Activated T-helper 1 cell treated with anti-CD3 and anti-CD28 coated beads, Interleukin-12 subunit alpha, Interleukin-12 subunit beta, Interleukin-2, Interleukin-4 antibody, amounts not matched to agents 30 ng/mL and 10 ng/mL and 1 ng/mL, durations not matched to agents 14 hours and 24 hours and 36 hours (primary cell): ENCODE data around the gene EPG5. TPM values are rescaled to one million over a fixed set of nuclear protein-coding genes. Genes with fewer than 3 reads are reported as not detected.
"Not testable (repeated sequence)": the region's sequence is repeated elsewhere in the genome, so short reads cannot be mapped to it uniquely, and the experiment has no call there.

Source experiments
- DNase-seq: peaks from one replicate; pipeline ENCODE4 v3.0.0; 2021; ENCODE audit warnings: low spot score
- H3K27ac Mint-ChIP-seq: one replicate; pipeline ENCODE4 v1.8.0; 2021; ENCODE audit warnings: mild to moderate bottlenecking, mixed read lengths
- H3K27me3 Mint-ChIP-seq: one replicate; pipeline ENCODE4 v1.8.0; 2022; ENCODE audit warnings: mild to moderate bottlenecking, moderate library complexity, mixed read lengths; ENCODE audit not compliant: insufficient read depth
- H3K36me3 Mint-ChIP-seq: one replicate; pipeline ENCODE4 v1.8.0; 2021; ENCODE audit warnings: low read depth, mixed read lengths
- H3K4me1 Mint-ChIP-seq: one replicate; pipeline ENCODE4 v1.8.0; 2021; ENCODE audit warnings: low read depth, mixed read lengths
- H3K4me3 Mint-ChIP-seq: one replicate; pipeline ENCODE4 v1.8.0; 2021; ENCODE audit warnings: mild to moderate bottlenecking, moderate library complexity, mixed read lengths
- H3K9me3 Mint-ChIP-seq: one replicate; pipeline ENCODE4 v1.8.0; 2021; ENCODE audit warnings: mixed read lengths
- intact Hi-C: fragments of 100-400 bp; cut with micrococcal nuclease; formaldehyde crosslinking; loops from one replicate; pipeline ENCODE4 v1.15.1; 2024
- total RNA-seq: library from RNA; stranded (reverse); gene quantifications from 2 replicates; pipeline ENCODE4 v1.2.3, GENCODE V29; 2022

The EPG5 gene
- total RNA-seq, 1 donor from 2014 or later, result 14.6 TPM

GRCh38 chr18:45850021-45850420, 117.1 kb downstream of the EPG5 start:
- intact Hi-C loops, result no loop called here
- Mint-ChIP-seq H3K27ac (no peak overlapping the region), H3K4me1 (no peaks in the 10 kb centered on the region), H3K4me3 (no peak overlapping the region), H3K36me3 (peaks cover 18% of the 10 kb centered on the region), H3K27me3 (no peaks in the 10 kb centered on the region), H3K9me3 (no peaks in the 10 kb centered on the region)
- DNase-seq, result no peak

GRCh38 chr18:45849529-45849928, 117.6 kb downstream of the EPG5 start:
- Mint-ChIP-seq H3K27ac (no peak overlapping the region), H3K4me3 (no peak overlapping the region), H3K4me1 (no peaks in the 10 kb centered on the region), H3K36me3 (peaks cover 17% of the 10 kb centered on the region), H3K27me3 (no peaks in the 10 kb centered on the region), H3K9me3 (no peaks in the 10 kb centered on the region)
- intact Hi-C loops, result no loop called here
- DNase-seq, result no peak

DNA sequence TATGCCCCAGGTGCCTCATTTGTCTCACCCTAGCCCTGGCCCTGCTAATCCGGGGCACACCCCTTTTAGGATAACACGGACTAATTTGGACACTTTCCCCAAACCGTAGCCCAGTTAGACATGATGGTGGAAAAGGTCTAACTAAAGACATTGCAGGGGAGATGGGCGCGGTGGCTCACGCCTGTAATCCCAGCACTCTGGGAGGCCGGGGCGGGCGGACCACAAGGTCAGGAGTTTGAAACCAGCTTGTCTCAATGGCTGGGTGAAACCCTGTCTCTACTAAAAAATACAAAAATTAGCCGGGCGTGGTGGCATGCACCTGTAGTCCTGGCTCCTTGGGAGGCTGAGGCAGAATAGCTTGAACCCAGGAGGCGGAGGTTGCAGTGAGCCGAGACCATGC, 118.5 kb downstream of the EPG5 start:
- intact Hi-C loops, H3K4me3 Mint-ChIP-seq, DNase-seq, H3K9me3 Mint-ChIP-seq, H3K4me1 Mint-ChIP-seq, H3K27me3 Mint-ChIP-seq, H3K27ac Mint-ChIP-seq: not testable (repeated sequence)
- peaks cover 17% of the 10 kb centered on the region for H3K36me3 Mint-ChIP-seq

DNA sequence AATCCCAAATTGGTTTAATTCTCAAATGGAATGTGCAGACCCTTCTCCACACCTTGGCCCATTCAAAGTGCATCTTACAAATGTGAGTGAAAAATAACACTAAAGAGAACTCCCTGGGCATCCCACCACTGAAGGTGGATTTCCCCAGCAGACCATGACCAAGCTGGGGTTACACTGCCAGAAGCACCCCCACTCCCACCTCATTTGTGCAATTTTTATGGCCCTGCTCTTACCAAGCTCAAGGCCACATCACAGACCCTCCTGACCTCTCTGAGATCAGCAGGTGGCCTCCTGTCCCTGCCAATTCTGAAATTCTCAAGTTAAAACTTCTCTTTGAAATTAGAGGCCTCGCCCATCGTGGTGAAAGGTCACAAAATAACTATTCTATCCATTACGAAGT, 120.0 kb downstream of the EPG5 start:
- H3K4me1 Mint-ChIP-seq, result no peaks in the 10 kb centered on the region
- no peaks in the 10 kb centered on the region for H3K27me3 Mint-ChIP-seq
- peaks cover 7% of the 10 kb centered on the region for H3K36me3 Mint-ChIP-seq
- no peaks in the 10 kb centered on the region for H3K9me3 Mint-ChIP-seq
- no peak for DNase-seq
- intact Hi-C loops, result no loop called here
- no peak overlapping the region for H3K4me3 Mint-ChIP-seq
- no peak overlapping the region for H3K27ac Mint-ChIP-seq

- H3K4me1 Mint-ChIP-seq, result no peaks in the 10 kb centered on the region
- peaks cover 5% of the 10 kb centered on the region for H3K27me3 Mint-ChIP-seq
- no peak overlapping the region for H3K4me3 Mint-ChIP-seq
- no peak for DNase-seq
- no peaks in the 10 kb centered on the region for H3K9me3 Mint-ChIP-seq
- no peaks in the 10 kb centered on the region for H3K36me3 Mint-ChIP-seq
- intact Hi-C loops, result no loop called here
- H3K27ac Mint-ChIP-seq, result no peak overlapping the region
Measured at GRCh38 chr18:45845410-45845809, 121.7 kb downstream of the EPG5 start.

DNA sequence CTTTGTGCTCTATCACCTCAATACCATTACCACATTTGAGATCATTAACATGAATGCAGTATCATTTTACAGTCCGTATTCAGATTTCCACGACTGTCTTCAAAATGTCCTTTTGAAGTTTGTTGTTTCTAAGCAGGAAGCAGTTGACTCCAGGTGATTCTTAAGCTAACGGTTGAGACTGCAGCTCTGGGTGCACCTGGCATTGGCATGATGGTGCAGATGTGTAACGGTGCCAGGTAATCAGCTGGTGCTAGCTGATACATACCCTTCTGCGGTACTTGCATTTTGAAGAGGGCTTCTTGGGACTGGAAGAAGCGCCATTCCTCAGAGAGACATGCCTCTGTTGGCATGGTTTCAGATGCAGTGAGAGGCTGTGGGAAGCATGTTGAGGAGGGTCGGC, 122.2 kb downstream of the EPG5 start:
- H3K36me3 Mint-ChIP-seq, result no peaks in the 10 kb centered on the region
- no peak overlapping the region for H3K27ac Mint-ChIP-seq

DNA sequence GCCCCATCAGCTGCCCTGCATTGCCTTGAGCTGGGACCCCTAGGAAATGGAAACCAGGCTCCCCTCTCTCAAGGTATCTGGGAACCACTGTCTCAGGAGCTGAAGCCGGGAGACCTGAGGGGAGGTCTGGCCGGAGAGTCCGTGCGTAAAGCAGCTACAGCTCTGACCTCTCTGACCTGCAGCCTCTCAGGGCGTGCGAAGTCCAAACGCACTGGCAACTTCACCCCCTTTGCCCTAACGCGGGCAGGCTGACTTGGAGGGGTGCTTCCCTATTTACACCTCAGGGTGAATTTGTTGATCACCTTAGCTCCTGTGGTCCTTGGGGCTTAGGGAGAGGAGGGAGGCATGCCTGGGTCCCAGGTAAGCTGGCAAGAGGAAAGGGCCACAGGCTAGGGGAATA, 124.1 kb downstream of the EPG5 start:
- DNase-seq, result no peak

More for the DNA sequence above, 122.2 kb downstream of the EPG5 start:
- Mint-ChIP-seq H3K9me3 (no peaks in the 10 kb centered on the region), H3K27me3 (peaks cover 5% of the 10 kb centered on the region), H3K4me3 (no peak overlapping the region), H3K4me1 (no peaks in the 10 kb centered on the region)
- intact Hi-C loops, result no loop called here
- no peak for DNase-seq

DNA sequence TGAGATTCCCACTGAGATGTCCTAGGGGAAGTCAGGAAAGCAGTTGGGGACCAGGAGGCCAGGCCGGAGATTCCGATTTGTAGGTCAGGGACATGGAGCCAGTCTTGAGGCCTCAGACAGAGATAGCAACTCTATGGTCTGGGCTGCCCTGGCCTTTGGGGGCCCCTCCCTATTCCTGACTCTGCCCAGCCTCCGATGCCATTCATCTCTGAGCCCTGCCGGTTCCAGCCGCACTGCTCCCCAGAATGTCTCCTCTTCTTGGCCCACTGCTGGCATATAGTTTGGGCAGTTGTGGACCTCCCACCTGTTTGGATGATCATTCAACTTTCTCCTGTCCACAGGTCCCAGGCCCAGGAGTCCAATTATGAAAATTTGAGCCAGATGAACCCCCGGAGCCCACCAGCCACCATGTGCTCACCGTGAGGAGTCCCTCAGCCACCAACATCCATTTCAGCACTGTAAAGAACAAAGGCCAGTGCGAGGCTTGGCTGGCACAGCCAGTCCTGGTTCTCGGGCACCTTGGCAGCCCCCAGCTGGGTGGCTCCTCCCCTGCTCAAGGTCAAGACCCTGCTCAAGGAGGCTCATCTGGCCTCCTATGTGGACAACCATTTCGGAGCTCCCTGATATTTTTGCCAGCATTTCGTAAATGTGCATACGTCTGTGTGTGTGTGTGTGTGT, 125.2 kb downstream of the EPG5 start:
- Mint-ChIP-seq H3K9me3 (no peaks in the 10 kb centered on the region), H3K36me3 (no peaks in the 10 kb centered on the region), H3K4me1 (no peaks in the 10 kb centered on the region), H3K27ac (no peak overlapping the region), H3K27me3 (peaks cover 23% of the 10 kb centered on the region), H3K4me3 (no peak overlapping the region)
- intact Hi-C loops, result no loop called here
- no peak for DNase-seq

More for the DNA sequence above, 124.1 kb downstream of the EPG5 start:
- no peaks in the 10 kb centered on the region for H3K36me3 Mint-ChIP-seq
- H3K4me3 Mint-ChIP-seq, result no peak overlapping the region
- H3K27me3 Mint-ChIP-seq, result peaks cover 20% of the 10 kb centered on the region
- intact Hi-C loops, result no loop called here
- H3K4me1 Mint-ChIP-seq, result no peaks in the 10 kb centered on the region
- H3K9me3 Mint-ChIP-seq, result no peaks in the 10 kb centered on the region
- H3K27ac Mint-ChIP-seq, result no peak overlapping the region

DNA sequence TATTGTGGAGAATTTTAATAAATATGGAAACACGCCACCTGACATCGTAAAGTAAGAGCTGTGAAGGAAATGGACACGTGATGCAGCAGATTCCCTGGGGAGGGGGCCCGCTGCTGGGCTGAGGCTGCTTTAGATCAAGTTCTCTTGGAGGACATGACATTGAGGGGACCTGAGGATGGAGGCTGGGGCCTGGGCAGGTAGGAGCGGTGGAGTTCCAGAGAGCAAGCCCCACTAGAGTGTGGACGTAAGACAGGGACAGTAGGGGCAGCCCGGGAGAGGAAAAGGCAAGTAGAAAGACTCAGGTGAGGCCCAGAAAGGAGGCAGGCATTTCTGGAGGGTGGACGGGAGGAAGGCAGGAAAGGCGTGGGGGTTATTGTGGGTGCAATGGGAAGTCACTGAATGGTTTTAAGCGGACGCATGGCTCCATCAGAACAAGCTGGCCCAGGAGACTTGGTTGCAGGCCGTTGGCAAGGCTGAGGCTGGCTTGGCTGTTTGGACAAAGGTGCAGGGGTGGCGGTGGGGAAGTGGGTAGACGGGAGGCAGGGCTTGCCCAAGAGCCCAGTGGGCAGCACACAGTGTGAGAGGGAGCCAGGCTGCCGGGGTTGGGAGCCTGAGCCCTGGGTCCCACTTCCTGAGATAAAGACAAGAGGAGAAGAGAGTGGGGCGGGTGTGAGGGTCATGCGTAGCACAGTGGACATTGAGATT, 125.9 kb downstream of the EPG5 start:
- intact Hi-C loops, result no loop called here
- H3K36me3 Mint-ChIP-seq, result no peaks in the 10 kb centered on the region
- DNase-seq, result no peak
- no peaks in the 10 kb centered on the region for H3K4me1 Mint-ChIP-seq
- no peaks in the 10 kb centered on the region for H3K9me3 Mint-ChIP-seq
- no peak overlapping the region for H3K27ac Mint-ChIP-seq
- H3K27me3 Mint-ChIP-seq, result peaks cover 29% of the 10 kb centered on the region
- no peak overlapping the region for H3K4me3 Mint-ChIP-seq

GRCh38 chr18:45839414-45840395, 127.4 kb downstream of the EPG5 start:
- Mint-ChIP-seq H3K4me1 (no peaks in the 10 kb centered on the region), H3K4me3 (no peak overlapping the region), H3K27me3 (peaks cover 43% of the 10 kb centered on the region), H3K9me3 (no peaks in the 10 kb centered on the region), H3K27ac (no peak overlapping the region), H3K36me3 (no peaks in the 10 kb centered on the region)
- no peak for DNase-seq
- intact Hi-C loops, result loop anchor here (1.0 to 5.0 kb wide), 3 partner anchors 38 to 151 kb away; no protein-coding TSS in a partner anchor

- H3K27ac Mint-ChIP-seq, result no peak overlapping the region
- peaks cover 49% of the 10 kb centered on the region for H3K27me3 Mint-ChIP-seq
- H3K4me1 Mint-ChIP-seq, result no peaks in the 10 kb centered on the region
- intact Hi-C loops, result loop anchor here (1.0 to 5.0 kb wide), 3 partner anchors 39 to 150 kb away; no protein-coding TSS in a partner anchor
- DNase-seq, result no peak
- no peaks in the 10 kb centered on the region for H3K9me3 Mint-ChIP-seq
- no peak overlapping the region for H3K4me3 Mint-ChIP-seq
- H3K36me3 Mint-ChIP-seq, result no peaks in the 10 kb centered on the region
Measured at GRCh38 chr18:45838302-45839070, 128.6 kb downstream of the EPG5 start.
